SKM-1 (cell line): ENCODE data around the gene UBTD1.
"Not testable (repeated sequence)": the region's sequence is repeated elsewhere in the genome, so short reads cannot be mapped to it uniquely, and the experiment has no call there.

Source experiments
- DNase-seq: peaks from one replicate; lab custom pipeline; 2025; ENCODE audit not compliant: unreplicated experiment; lab: John Stamatoyannopoulos, UW

The UBTD1 gene

GRCh38 chr10:97498841-97499560 lies at the start of gene UBTD1:
TSS of gene UBTD1 (plus strand) at chr10:97498924. CDS start at chr10:97499204, 280 bp downstream.
- DNase-seq: no peak

GRCh38 chr10:97450828-97451227 lies 47.9 kb upstream of the UBTD1 start:
- no peak for DNase-seq

GRCh38 chr10:97451605-97452004 lies 47.1 kb upstream of the UBTD1 start:
- DNase-seq: no peak

GRCh38 chr10:97452352-97452751 lies 46.4 kb upstream of the UBTD1 start:
- no peak for DNase-seq

GRCh38 chr10:97454330-97455036 lies 44.2 kb upstream of the UBTD1 start:
- DNase-seq: no peak

GRCh38 chr10:97456034-97456685 lies 42.6 kb upstream of the UBTD1 start:
- DNase-seq: no peak

GRCh38 chr10:97456686-97457065 lies 42.0 kb upstream of the UBTD1 start:
- no peak for DNase-seq

GRCh38 chr10:97459111-97459510 lies 39.6 kb upstream of the UBTD1 start:
- DNase-seq: no peak

- no peak for DNase-seq
Observed at GRCh38 chr10:97459933-97460332, 38.8 kb upstream of the UBTD1 start.

- DNase-seq: no peak
Observed at GRCh38 chr10:97462309-97462708, 36.4 kb upstream of the UBTD1 start.

GRCh38 chr10:97463363-97464132 lies 35.2 kb upstream of the UBTD1 start:
- no peak for DNase-seq

GRCh38 chr10:97464226-97464625 lies 34.5 kb upstream of the UBTD1 start:
- no peak for DNase-seq

- no peak for DNase-seq
Observed at GRCh38 chr10:97465982-97466381, 32.7 kb upstream of the UBTD1 start.

GRCh38 chr10:97466755-97467154 lies 32.0 kb upstream of the UBTD1 start:
- no peak for DNase-seq

- no peak for DNase-seq
Observed at GRCh38 chr10:97468162-97468561, 30.6 kb upstream of the UBTD1 start.

GRCh38 chr10:97468781-97469180 lies 29.9 kb upstream of the UBTD1 start:
- DNase-seq: not testable (repeated sequence)

- no peak for DNase-seq
Observed at GRCh38 chr10:97474918-97475317, 23.8 kb upstream of the UBTD1 start.

GRCh38 chr10:97475936-97476594 lies 22.7 kb upstream of the UBTD1 start:
- peak; percentile 27 for DNase-seq

- not testable (repeated sequence) for DNase-seq
Observed at GRCh38 chr10:97479410-97479809, 19.3 kb upstream of the UBTD1 start.

GRCh38 chr10:97479939-97480338 lies 18.8 kb upstream of the UBTD1 start:
- no peak for DNase-seq

GRCh38 chr10:97481071-97481470 lies 17.7 kb upstream of the UBTD1 start:
- DNase-seq: no peak
